B cell (primary cell): ENCODE measurements around the gene TNNI3K. TPM values are rescaled to one million over a fixed set of nuclear protein-coding genes. Genes with fewer than 3 reads are reported as not detected.

Experiments
- ATAC-seq: fragments of 200-7000 bp; cut with Tn5 transposase; one replicate; pipeline ENCODE4 v1.10.0; 2021; ENCODE audit warnings: low read depth, mild to moderate bottlenecking, moderate number of reproducible peaks, moderate library complexity
- CTCF ChIA-PET: fragments of 350-600 bp; sonication (Branson Sonifier 250); formaldehyde crosslinking; loops from one replicate; lab custom pipeline; 2021; ENCODE audit warnings: antibody characterized with exemption, inconsistent platforms; lab: Charles Lee
- POLR2A ChIA-PET: fragments of 350-600 bp; sonication (Branson Sonifier 250); formaldehyde crosslinking; loops from one replicate; lab custom pipeline; 2021; ENCODE audit warnings: antibody characterized with exemption; lab: Charles Lee
- DNase-seq: peaks from one replicate; pipeline ENCODE4 v3.0.0; 2013
- H2AFZ ChIP-seq: 2 replicates; pipeline ENCODE4 v1.6.1; 2012; ENCODE audit warnings: mild to moderate bottlenecking, low read depth, low read length; ENCODE audit not compliant: insufficient read depth, poor library complexity, severe bottlenecking
- H3K27ac ChIP-seq, 2 donors: 1 replicate in 1 of 2; 2 replicates in 1 of 2; pipeline ENCODE4 v1.5.1; 2012 to 2013; ENCODE audit warnings: low read length in 2 of 2, mild to moderate bottlenecking in 2 of 2, moderate library complexity in 1 of 2
- H3K27me3 ChIP-seq, 4 experiments: fragments of 200-600 bp in 1 of 4; sonication (generic) in 1 of 4; replicated peaks in 1 of 4; 1 replicate in 2 of 4; 2 replicates in 2 of 4; pipeline versions ENCODE4 v1.6.1 to v1.7.0; 2013 to 2016; ENCODE audit warnings: low read length in 3 of 4, mild to moderate bottlenecking in 2 of 4, mixed read lengths in 1 of 4, moderate library complexity in 1 of 4; ENCODE audit not compliant: insufficient read depth in 4 of 4, control insufficient read depth in 3 of 4; ENCODE audit errors: control extremely low read depth in 1 of 4
- H3K36me3 ChIP-seq, 2 experiments: replicated peaks in 1 of 2; 1 replicate in 1 of 2; 2 replicates in 1 of 2; pipeline versions ENCODE4 v1.6.1 to v1.7.1; 2013; ENCODE audit warnings: low read length in 1 of 2; ENCODE audit not compliant: insufficient read depth in 2 of 2, control insufficient read depth in 1 of 2; ENCODE audit errors: control extremely low read depth in 1 of 2, extremely low read depth in 1 of 2
- H3K4me1 ChIP-seq, 2 donors: fragments of 200-600 bp in 1 of 2; sonication (generic) in 1 of 2; 1 replicate in 1 of 2; 2 replicates in 1 of 2; pipeline versions ENCODE4 v1.5.1 to v1.6.1; 2013 to 2017; ENCODE audit warnings: low read length in 2 of 2; ENCODE audit not compliant: control insufficient read depth in 2 of 2, insufficient read depth in 2 of 2
- H3K4me2 ChIP-seq: replicated peaks from 2 replicates; pipeline ENCODE3; 2012; ENCODE audit warnings: mild to moderate bottlenecking, low read depth, low read length; ENCODE audit not compliant: poor library complexity, severe bottlenecking
- H3K4me3 ChIP-seq, 5 experiments: fragments of 200-600 bp in 1 of 5; sonication (generic) in 1 of 5; 1 replicate in 3 of 5; 2 replicates in 2 of 5; pipeline versions ENCODE4 v1.5.1 to v1.7.0; 2011 to 2016; ENCODE audit warnings: low read length in 4 of 5, mild to moderate bottlenecking in 4 of 5, low read depth in 2 of 5, control low read depth in 1 of 5, moderate library complexity in 1 of 5; ENCODE audit not compliant: insufficient read depth in 1 of 5; ENCODE audit errors: control extremely low read depth in 1 of 5, extremely low read depth in 1 of 5
- H3K79me2 ChIP-seq: fragments of 200-600 bp; sonication (generic); one replicate; pipeline ENCODE4 v1.6.0; 2016; ENCODE audit warnings: low read length; ENCODE audit not compliant: control insufficient read depth, insufficient read depth
- H3K9ac ChIP-seq: fragments of 200-600 bp; sonication (generic); 2 replicates; pipeline ENCODE4 v1.6.1; 2017; ENCODE audit warnings: mild to moderate bottlenecking, low read length, moderate library complexity
- H3K9me3 ChIP-seq, 3 donors: one replicate each; pipeline versions ENCODE4 v1.6.1 to v1.7.1; 2013; ENCODE audit warnings: low read length in 2 of 3; ENCODE audit not compliant: control insufficient read depth in 2 of 3, insufficient read depth in 1 of 3; ENCODE audit errors: control extremely low read depth in 1 of 3
- H4K20me1 ChIP-seq: 2 replicates; pipeline ENCODE4 v1.6.0; 2012; ENCODE audit warnings: mild to moderate bottlenecking, low read length; ENCODE audit not compliant: insufficient read depth, control insufficient read depth, poor library complexity, severe bottlenecking
- H3K27ac Mint-ChIP-seq: one replicate; pipeline ENCODE4 v1.8.0; 2021; ENCODE audit warnings: mixed read lengths
- H3K27me3 Mint-ChIP-seq: one replicate; pipeline ENCODE4 v1.8.0; 2021; ENCODE audit warnings: mixed read lengths
- H3K4me1 Mint-ChIP-seq: one replicate; pipeline ENCODE4 v1.8.0; 2021; ENCODE audit warnings: mixed read lengths
- H3K4me3 Mint-ChIP-seq: one replicate; pipeline ENCODE4 v1.8.0; 2021; ENCODE audit warnings: mixed read lengths
- H3K9me3 Mint-ChIP-seq: one replicate; pipeline ENCODE4 v1.8.0; 2022; ENCODE audit warnings: mixed read lengths; ENCODE audit not compliant: insufficient read depth
- CTCF ChIP-seq: fragments of 200-600 bp; IDR thresholded peaks from one replicate; pipeline ENCODE4 v1.8.0; 2022; ENCODE audit warnings: antibody characterized with exemption, mild to moderate bottlenecking
- EZH2 ChIP-seq: IDR thresholded peaks from 2 replicates; pipeline ENCODE4 v1.6.1; 2012; ENCODE audit warnings: borderline replicate concordance, low read depth, mild to moderate bottlenecking, moderate library complexity, low read length; ENCODE audit not compliant: insufficient read depth, poor library complexity, severe bottlenecking
- WGBS: methylation state at CpG from one replicate; pipeline ENCODE4 v1.1.5; 2013; ENCODE audit warnings: missing lambda C conversion rate; ENCODE audit not compliant: insufficient coverage; 5-methylcytosine and 5-hydroxymethylcytosine counted together
- intact Hi-C: fragments of 100-400 bp; cut with micrococcal nuclease; formaldehyde crosslinking; loops from one replicate; pipeline ENCODE4 v1.10.0; 2022
- polyA plus RNA-seq: library from polyadenylated mRNA; depleted of rRNA; stranded (reverse); fragments of >200 nt; gene quantifications from 2 replicates; pipeline ENCODE4 v1.2.3, GENCODE V29; 2012
- total RNA-seq, 2 donors: library from RNA; stranded (reverse); fragments of 120-200 nt in 1 of 2; gene quantifications; 1 replicate in 1 of 2; 2 replicates in 1 of 2; pipeline versions ENCODE4 v1.2.3 to v1.2.4, GENCODE V29; 2013 to 2022

Gene TNNI3K
- total and polyA plus RNA-seq, 2 donors (not counting 1 experiment from before 2014, with no cell fraction given): 0.52 to 3.1 TPM

GRCh38 chr1:74481607-74482006, 246.4 kb downstream of the TNNI3K start:
- no peak for ATAC-seq

GRCh38 chr1:74485622-74486021, 250.4 kb downstream of the TNNI3K start:
- Mint-ChIP-seq H3K27me3 (peaks cover 4% of the 10 kb centered on the region), H3K9me3 (no peaks in the 10 kb centered on the region), H3K4me3 (no peak overlapping the region), H3K4me1 (no peaks in the 10 kb centered on the region), H3K27ac (no peak overlapping the region)
- H3K4me1 ChIP-seq: no peaks in the 10 kb centered on the region
- no peaks in the 10 kb centered on the region for H3K9me3 ChIP-seq
- intact Hi-C loops: no loop called here
- ChIA-PET POLR2A (no interaction called here), CTCF (interaction anchor here (1.5 kb wide), 1 partner anchor 13 kb away, joined by 4 read pairs; no protein-coding TSS in a partner anchor)
- H4K20me1 ChIP-seq: no peaks in the 10 kb centered on the region
- H3K4me3 ChIP-seq: no peak overlapping the region
- WGBS: 89% methylated on average over 2 of the region's 3 CpGs
- ATAC-seq (no peak), DNase-seq (no peak)
- no peaks in the 10 kb centered on the region for H3K27me3 ChIP-seq
- TF ChIP-seq CTCF (no peak), EZH2 (no peak)
- no peak overlapping the region for H3K4me2 ChIP-seq
- no peaks in the 10 kb centered on the region for H3K36me3 ChIP-seq
- no peaks in the 10 kb centered on the region for H3K79me2 ChIP-seq
- no peak overlapping the region for H3K9ac ChIP-seq
- H2AFZ ChIP-seq: no peak overlapping the region
- H3K27ac ChIP-seq: no peak overlapping the region

More at GRCh38 chr1:74481607-74482006, 246.4 kb downstream of the TNNI3K start:
- TF ChIP-seq CTCF: no peak
- no peak for TF ChIP-seq EZH2
- no peaks in the 10 kb centered on the region for H4K20me1 ChIP-seq
- no peak overlapping the region for H3K9ac ChIP-seq
- Mint-ChIP-seq H3K27ac (no peak overlapping the region), H3K4me3 (no peak overlapping the region), H3K9me3 (no peaks in the 10 kb centered on the region), H3K4me1 (no peaks in the 10 kb centered on the region), H3K27me3 (peaks cover 4% of the 10 kb centered on the region)
- no peaks in the 10 kb centered on the region for H3K4me1 ChIP-seq
- no peak overlapping the region for H3K4me3 ChIP-seq
- no peaks in the 10 kb centered on the region for H3K79me2 ChIP-seq
- ChIA-PET POLR2A (no interaction called here), CTCF (no interaction called here)
- no peak overlapping the region for H3K4me2 ChIP-seq
- no peaks in the 10 kb centered on the region for H3K9me3 ChIP-seq
- H3K27me3 ChIP-seq: no peaks in the 10 kb centered on the region
- H3K27ac ChIP-seq: no peak overlapping the region
- no peak overlapping the region for H2AFZ ChIP-seq
- no peak for DNase-seq
- 76% methylated on average over 3 of the region's 3 CpGs for WGBS
- intact Hi-C loops: no loop called here
- H3K36me3 ChIP-seq: no peaks in the 10 kb centered on the region
